Uterus (tissue), 4 donors: ENCODE results near the gene CCDC148. TPM values are rescaled to one million over a fixed set of nuclear protein-coding genes. Genes with fewer than 3 reads are reported as not detected.

Experiments used
- DNase-seq, 2 donors: peaks; one replicate each; pipeline ENCODE4 v3.0.0-alpha.2; 2019 to 2020
- H3K27ac ChIP-seq, 2 donors: fragments of 200-600 bp; sonication (generic); 1 replicate in 1 of 2; 2 replicates in 1 of 2; pipeline ENCODE4 v1.5.1; 2016 to 2018
- H3K27me3 ChIP-seq, 2 donors: fragments of 200-600 bp; sonication (generic); one replicate each; pipeline ENCODE4 v1.5.1; 2018 to 2019; ENCODE audit warnings: control low read depth in 1 of 2
- H3K36me3 ChIP-seq, 2 donors: fragments of 200-600 bp; sonication (generic); one replicate each; pipeline ENCODE4 v1.5.1; 2019; ENCODE audit warnings: control low read depth in 1 of 2
- H3K4me1 ChIP-seq, 2 donors: fragments of 200-600 bp; sonication (generic); one replicate each; pipeline ENCODE4 v1.5.1; 2018 to 2019; ENCODE audit warnings: control low read depth in 1 of 2
- H3K4me3 ChIP-seq, 2 donors: fragments of 200-600 bp; sonication (generic); 1 replicate in 1 of 2; 2 replicates in 1 of 2; pipeline ENCODE4 v1.5.1; 2018 to 2019; ENCODE audit warnings: mild to moderate bottlenecking in 1 of 2
- H3K9me3 ChIP-seq, 2 donors: fragments of 200-600 bp; sonication (generic); one replicate each; pipeline ENCODE4 v1.5.1; 2019; ENCODE audit warnings: control low read depth in 1 of 2
- POLR2A ChIP-seq, 2 donors: fragments of 450-650 bp; IDR thresholded peaks; one replicate each; pipeline ENCODE4 v1.6.1; 2016; ENCODE audit warnings: antibody characterized with exemption in 2 of 2, mild to moderate bottlenecking in 1 of 2, moderate library complexity in 1 of 2
- intact Hi-C: fragments of 100-400 bp; cut with DNase I; formaldehyde crosslinking; loops from one replicate; pipeline ENCODE4 v1.15.1; 2023; ENCODE audit warnings: low total_unique reads
- small RNA-seq: library from RNA; depleted of rRNA; stranded (forward); fragments of <200 nt; gene quantifications from one replicate; pipeline ENCODE3, GENCODE V24; 2016
- total RNA-seq, 4 donors: library from RNA; depleted of rRNA in 3 of 4; stranded (reverse); fragments of >200 nt in 3 of 4; gene quantifications; one replicate each; pipeline versions ENCODE4 v1.1.0 to v1.2.4, GENCODE V29; 2014 to 2023
- TF ChIP-seq, protein P1 (sequence below), 4 experiments: fragments of 200-600 bp in 2 of 4; fragments of 450-650 bp in 2 of 4; sonication (generic) in 2 of 4; IDR thresholded peaks; one replicate each; pipeline ENCODE4 v1.5.1; 2016 to 2019; ENCODE audit warnings: antibody characterized with exemption in 4 of 4, mild to moderate bottlenecking in 2 of 4, moderate library complexity in 1 of 4
- donor health status: DM: yes; HTN: yes; CAD: no.

CCDC148 gene
- total RNA-seq, 4 donors from 2014 or later = 0.77 to 9.7 (median 3.0) TPM; not detected in 1

- H3K4me3 ChIP-seq = no peak overlapping the region
- no peaks in the 10 kb centered on the region for H3K9me3 ChIP-seq
- no peak overlapping the region for H3K27ac ChIP-seq
- no peak for DNase-seq
- H3K27me3 ChIP-seq = no peaks in the 10 kb centered on the region
- no peak for TF ChIP-seq POLR2A (IDR thresholded peaks at IDR 0.05)
- TF ChIP-seq, protein P1, sequence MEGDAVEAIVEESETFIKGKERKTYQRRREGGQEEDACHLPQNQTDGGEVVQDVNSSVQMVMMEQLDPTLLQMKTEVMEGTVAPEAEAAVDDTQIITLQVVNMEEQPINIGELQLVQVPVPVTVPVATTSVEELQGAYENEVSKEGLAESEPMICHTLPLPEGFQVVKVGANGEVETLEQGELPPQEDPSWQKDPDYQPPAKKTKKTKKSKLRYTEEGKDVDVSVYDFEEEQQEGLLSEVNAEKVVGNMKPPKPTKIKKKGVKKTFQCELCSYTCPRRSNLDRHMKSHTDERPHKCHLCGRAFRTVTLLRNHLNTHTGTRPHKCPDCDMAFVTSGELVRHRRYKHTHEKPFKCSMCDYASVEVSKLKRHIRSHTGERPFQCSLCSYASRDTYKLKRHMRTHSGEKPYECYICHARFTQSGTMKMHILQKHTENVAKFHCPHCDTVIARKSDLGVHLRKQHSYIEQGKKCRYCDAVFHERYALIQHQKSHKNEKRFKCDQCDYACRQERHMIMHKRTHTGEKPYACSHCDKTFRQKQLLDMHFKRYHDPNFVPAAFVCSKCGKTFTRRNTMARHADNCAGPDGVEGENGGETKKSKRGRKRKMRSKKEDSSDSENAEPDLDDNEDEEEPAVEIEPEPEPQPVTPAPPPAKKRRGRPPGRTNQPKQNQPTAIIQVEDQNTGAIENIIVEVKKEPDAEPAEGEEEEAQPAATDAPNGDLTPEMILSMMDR (IDR thresholded peaks at IDR 0.05) = no peak
- intact Hi-C loops = no loop called here
- H3K4me1 ChIP-seq = no peaks in the 10 kb centered on the region
- no peaks in the 10 kb centered on the region for H3K36me3 ChIP-seq
These were observed 328.2 kb downstream of the CCDC148 start for GRCh38 chr2:158128168-158128973.

DNA sequence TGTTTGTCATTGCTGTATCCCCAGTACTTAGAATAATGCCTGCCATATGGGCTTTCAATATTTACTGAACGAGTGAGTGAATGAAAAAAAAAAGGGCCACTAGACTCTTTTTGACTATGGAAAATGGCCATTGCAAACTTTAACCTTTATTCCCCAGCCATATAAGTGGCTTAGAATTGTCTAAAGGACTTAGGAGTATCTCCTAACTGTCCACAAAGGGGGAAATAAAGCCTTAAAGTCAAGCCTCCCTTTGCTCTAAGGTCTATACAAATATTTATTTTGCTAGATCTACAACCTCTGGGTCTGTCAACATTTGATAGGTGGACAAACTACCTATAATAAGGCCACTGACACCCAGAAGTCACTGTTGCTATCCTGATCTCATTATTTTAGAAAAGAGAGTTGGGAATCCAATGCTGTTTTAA is 329.2 kb downstream of the CCDC148 start:
- no peaks in the 10 kb centered on the region for H3K27me3 ChIP-seq
- intact Hi-C loops = no loop called here

GRCh38 chr2:158125756-158126498 is 330.6 kb downstream of the CCDC148 start:
- no peaks in the 10 kb centered on the region for H3K4me1 ChIP-seq
- no peak overlapping the region for H3K4me3 ChIP-seq
- intact Hi-C loops = no loop called here
- H3K27me3 ChIP-seq = no peaks in the 10 kb centered on the region
- no peaks in the 10 kb centered on the region for H3K36me3 ChIP-seq
- H3K27ac ChIP-seq = no peak overlapping the region
- TF ChIP-seq POLR2A (IDR thresholded peaks at IDR 0.05) = no peak
- TF ChIP-seq, protein P1 (IDR thresholded peaks at IDR 0.05) = no peak
- no peaks in the 10 kb centered on the region for H3K9me3 ChIP-seq
- no peak for DNase-seq

More for the DNA sequence above, 329.2 kb downstream of the CCDC148 start:
- H3K36me3 ChIP-seq = no peaks in the 10 kb centered on the region
- H3K9me3 ChIP-seq = no peaks in the 10 kb centered on the region
- no peaks in the 10 kb centered on the region for H3K4me1 ChIP-seq
- TF ChIP-seq, protein P1 (IDR thresholded peaks at IDR 0.05) = no peak
- TF ChIP-seq POLR2A (IDR thresholded peaks at IDR 0.05) = no peak
- DNase-seq = no peak
- H3K27ac ChIP-seq = no peak overlapping the region
- H3K4me3 ChIP-seq = no peak overlapping the region

- Histone ChIP-seq H3K27ac (no peak overlapping the region), H3K9me3 (no peaks in the 10 kb centered on the region), H3K27me3 (no peaks in the 10 kb centered on the region), H3K4me1 (no peaks in the 10 kb centered on the region), H3K4me3 (no peak overlapping the region), H3K36me3 (no peaks in the 10 kb centered on the region)
- intact Hi-C loops = no loop called here
- no peak for DNase-seq
- TF ChIP-seq, protein P1 (IDR thresholded peaks at IDR 0.05) = no peak
- no peak for TF ChIP-seq POLR2A (IDR thresholded peaks at IDR 0.05)
These were observed 331.7 kb downstream of the CCDC148 start for GRCh38 chr2:158124896-158125295.

Small RNA genes within 50 kb of the gene (small RNA-seq; reads per million reads assigned to genes)
- gene RN7SL393P = not detected

Other genes with a start within 250 kb of the CCDC148 start
- gene PKP4, start 199 bp upstream of the CCDC148 start, total RNA-seq = 100 to 1,000 TPM in 1 of 4 donors, 10 to 100 TPM in 3; 35.6 to 122 (median 60.6) TPM